Measurements from ENCODE around the gene AKR7A3.

The AKR7A3 gene

GRCh38 chr1:19251305-19252196 lies 37.0 kb downstream of the AKR7A3 start, which contains the start of the genes EMC1 and MRTO4:
EMC1 (minus strand) TSS chr1:19251524; CDS start chr1:19251509, 15 bp downstream.
MRTO4 (plus strand) TSS chr1:19251805; CDS start chr1:19251836, 31 bp downstream.
- TF ChIP-seq CTCF (conservative IDR thresholded peaks at IDR 0.05) (no peak), ZFX (IDR thresholded peaks at IDR 0.05) (no peak)

GRCh38 chr1:19250629-19251304 lies 37.8 kb downstream of the AKR7A3 start:
- TF ChIP-seq CTCF (conservative IDR thresholded peaks at IDR 0.05) (no peak), ZFX (IDR thresholded peaks at IDR 0.05) (no peak)
- peak overlapping the region; percentile 88 for H3K27ac ChIP-seq

More at GRCh38 chr1:19251305-19252196, 37.0 kb downstream of the AKR7A3 start, which contains the start of the genes EMC1 and MRTO4:
- peak within 1 kb of the TSS; percentile 88 for H3K27ac ChIP-seq

- TF ChIP-seq CTCF (conservative IDR thresholded peaks at IDR 0.05): peak; percentile 86
- TF ChIP-seq ZFX (IDR thresholded peaks at IDR 0.05): no peak
- no peak overlapping the region for H3K27ac ChIP-seq
Measured at GRCh38 chr1:19240673-19241538, 47.7 kb downstream of the AKR7A3 start.

- H3K27ac ChIP-seq: no peak overlapping the region
- TF ChIP-seq ZFX (IDR thresholded peaks at IDR 0.05) (no peak), CTCF (conservative IDR thresholded peaks at IDR 0.05) (no peak)
Measured at GRCh38 chr1:19239876-19240275, 48.7 kb downstream of the AKR7A3 start.

GRCh38 chr1:19234224-19234623 lies 54.3 kb downstream of the AKR7A3 start:
- H3K27ac ChIP-seq: no peak overlapping the region
- TF ChIP-seq CTCF (conservative IDR thresholded peaks at IDR 0.05) (no peak), ZFX (IDR thresholded peaks at IDR 0.05) (no peak)
